ENCODE results near the gene CBLB.
"Not testable (repeated sequence)": the region's sequence is repeated elsewhere in the genome, so short reads cannot be mapped to it uniquely, and the experiment has no call there.

Gene CBLB

DNA sequence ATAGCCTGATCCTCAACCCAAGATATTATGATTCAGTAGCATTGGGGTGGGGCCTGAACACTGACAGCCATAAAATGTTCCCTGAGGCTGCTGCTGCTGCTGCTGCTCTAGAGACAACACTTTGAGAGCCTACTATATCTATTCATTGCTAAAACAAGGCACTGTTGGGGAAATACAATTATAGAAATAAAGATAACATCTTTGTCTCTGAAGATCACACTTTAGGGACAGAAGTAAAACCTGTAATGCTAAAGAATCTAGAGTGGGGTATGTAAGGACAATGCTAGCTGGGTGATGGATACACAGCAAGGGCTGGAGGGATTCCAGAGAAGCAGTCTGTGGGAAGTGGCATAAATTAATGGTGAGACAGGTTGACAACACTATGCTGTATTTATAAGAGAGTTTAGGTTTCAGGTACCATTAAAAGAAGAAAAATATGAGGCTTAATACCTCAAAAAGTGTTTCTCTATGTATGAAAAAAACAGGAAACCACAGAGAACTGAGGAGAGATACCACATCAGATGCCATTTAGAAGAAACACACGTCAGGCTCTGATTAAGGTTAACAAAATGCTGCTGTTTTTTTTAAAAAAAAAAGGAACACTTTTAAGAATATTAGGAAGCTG lies 115.9 kb downstream of the CBLB start:
- peak; percentile 25 for DNase-seq (ENCODE audit: low spot score)

DNA sequence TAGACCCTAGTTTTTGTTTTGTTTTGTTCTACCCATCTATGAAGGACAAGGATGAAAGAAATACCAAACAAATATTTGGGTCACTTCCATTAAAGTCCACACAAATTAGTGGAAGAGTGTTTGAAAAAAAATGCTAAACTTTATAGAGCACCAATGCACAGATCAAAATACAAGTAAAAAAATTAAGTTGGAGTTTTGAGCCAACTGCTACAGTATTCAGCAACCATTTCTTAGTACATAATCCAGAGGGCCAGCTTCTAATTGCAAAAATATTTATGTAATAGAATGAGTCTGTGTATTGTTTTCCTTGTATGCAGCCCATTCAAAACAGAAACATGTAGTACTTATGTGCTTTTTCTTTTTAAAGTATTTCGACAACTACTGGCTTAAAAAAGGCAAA lies 121.1 kb downstream of the CBLB start:
- no peak for DNase-seq (ENCODE audit: low spot score)

DNA sequence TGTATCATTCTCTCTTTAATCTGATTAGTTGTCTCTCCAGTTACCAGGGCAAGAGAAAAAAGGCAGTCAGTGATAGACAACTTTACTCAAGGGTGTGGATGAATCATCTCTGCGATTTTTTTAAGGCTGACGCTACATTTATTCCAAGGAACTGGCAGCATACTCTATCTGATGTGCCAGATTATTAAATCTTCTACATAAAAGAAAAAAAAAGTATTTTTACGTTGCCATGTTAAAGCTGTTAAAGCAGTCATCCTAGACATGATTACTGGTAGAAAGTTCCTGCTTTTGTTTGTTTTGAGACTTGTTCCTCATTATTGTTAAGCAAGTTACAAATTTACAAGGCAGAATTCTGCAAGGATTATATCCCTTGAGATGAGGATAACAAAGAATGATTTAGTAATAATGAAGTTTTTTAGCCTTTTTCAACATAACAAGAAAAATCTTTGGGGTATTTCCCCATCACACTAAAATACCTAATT lies 121.7 kb downstream of the CBLB start:
- DNase-seq (ENCODE audit: low spot score) = peak; percentile 51

DNA sequence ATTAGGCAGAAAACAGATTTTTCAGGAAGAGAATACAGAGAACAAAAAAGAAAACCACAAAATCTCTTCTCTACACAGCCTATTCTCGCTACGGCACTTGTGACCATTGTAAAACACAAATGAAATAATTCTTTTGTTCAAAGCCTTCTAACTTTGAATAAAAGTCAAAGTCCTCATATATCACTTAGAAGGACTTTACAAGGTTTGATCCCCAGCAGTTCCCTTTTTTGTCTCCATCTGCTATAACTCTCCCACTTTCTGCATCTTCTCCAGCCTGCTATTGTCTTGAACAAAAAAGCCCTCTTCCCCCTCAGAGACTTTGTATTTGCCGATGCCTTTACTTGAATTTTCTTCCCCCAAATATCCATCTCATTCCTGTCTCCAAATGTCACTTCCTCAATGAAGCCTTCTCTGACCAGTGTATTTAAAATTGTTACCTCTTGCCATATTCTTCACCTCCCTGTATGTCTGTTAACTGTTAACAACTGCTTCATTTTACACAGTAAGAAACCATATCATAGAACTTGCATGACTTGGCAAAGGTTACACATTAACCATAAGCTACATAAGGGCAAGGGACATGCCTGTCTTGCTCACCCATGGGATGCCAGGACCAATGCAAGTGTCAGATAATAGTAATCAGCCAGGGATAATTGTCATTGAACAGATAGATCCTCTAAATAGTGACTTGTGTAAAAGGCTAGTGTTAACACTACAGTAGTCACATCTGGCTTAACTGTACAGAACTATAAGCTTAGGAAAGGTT lies 122.4 kb downstream of the CBLB start:
- no peak for DNase-seq (ENCODE audit: low spot score)

DNA sequence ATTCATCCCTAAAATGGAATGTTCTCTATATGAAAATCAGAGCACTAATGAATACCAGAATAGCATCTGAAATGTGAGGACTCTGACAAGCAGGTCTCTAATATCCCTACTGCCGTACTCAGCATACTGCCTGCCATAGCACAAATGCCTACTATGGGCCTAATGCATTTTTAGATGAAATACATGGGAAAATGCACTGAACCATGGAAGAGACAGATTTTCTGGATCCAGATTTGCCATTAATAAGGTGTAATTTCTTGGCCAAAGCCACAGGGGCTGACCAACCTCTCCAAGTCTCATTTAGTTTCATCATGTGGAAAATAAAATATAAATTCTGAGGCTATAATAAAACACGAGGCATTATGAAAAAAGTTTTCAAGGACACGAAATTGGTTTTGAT lies 123.8 kb downstream of the CBLB start:
- DNase-seq (ENCODE audit: low spot score) = no peak

DNA sequence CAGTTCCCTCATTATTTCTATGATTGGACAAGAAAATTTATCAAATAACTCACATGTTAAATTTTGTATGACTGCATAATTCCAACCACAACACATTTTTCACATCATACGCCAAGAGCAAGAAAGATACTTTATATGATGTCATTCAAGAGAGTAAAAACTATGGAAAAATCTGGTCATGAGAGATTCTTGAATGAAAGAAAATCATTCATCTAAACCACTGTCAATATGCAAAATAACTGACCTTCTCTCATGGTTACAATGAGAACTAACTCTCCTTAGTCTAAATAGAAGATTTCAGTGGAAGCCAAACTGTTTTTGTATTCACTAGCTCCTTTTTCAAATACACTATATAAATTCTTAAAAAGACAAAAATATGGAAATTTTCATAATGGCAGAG lies 124.6 kb downstream of the CBLB start:
- no peak for DNase-seq (ENCODE audit: low spot score)

DNA sequence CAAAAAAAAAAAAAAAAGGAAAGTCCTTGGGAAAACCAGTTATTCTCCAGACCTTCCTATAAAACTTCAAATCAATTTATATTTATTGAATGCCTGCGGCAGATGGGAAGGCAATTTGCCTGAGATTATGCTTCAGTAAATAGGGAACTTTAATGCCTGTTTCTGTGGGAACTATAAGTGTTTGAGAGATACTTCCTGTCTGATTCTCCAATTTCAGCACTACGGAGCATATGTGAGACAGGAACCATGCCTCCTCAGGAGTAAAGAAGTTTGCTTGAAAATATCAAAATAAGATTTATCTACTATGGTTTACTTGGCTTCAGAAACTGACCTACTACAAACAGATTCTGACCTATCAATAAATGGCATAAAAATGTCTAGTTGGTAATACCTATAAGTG lies 135.5 kb downstream of the CBLB start:
- no peak for DNase-seq (ENCODE audit: low spot score)

DNA sequence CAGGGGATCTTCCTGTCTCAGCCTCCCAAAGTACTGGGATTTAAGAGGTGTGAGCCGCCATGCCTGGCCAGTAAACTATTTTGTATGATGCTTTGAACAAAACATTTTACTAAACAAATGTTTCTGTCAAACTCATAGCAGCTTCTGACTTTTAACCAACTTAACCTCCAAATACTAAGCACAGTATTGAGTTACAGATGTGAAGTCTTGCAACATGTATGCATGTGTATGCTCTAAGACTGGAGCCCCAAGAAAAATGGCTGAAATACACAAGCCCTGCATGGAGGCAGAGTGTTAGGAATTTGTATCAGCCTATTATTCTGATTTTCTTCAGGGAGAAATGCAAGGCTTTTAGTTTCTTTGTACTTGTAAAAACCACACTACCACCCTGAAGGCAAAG lies 137.1 kb downstream of the CBLB start:
- no peak for DNase-seq (ENCODE audit: low spot score)

DNA sequence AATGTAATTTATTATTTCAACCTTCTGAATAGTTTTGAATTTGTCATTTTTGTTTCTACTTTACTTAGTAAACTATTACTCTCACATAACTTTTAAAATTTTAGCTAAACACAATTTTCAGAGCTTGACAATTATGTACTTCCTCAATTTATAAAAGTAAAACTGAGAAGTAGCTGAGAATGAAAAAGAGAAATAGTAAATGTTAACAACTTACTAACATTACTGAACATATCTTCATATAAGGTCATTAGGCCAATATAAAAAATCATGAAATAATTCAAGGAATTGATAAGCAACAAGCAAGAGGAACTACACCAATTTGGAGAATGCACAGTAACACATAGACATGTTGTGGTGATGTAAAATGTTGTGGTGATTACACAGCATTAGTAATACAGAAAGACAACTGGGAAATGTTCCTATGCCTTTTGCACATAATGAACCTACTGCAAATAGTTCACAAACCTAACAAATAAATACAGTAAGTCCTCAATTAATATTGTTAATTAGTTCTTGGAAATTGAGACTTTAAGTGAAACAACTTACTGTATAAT lies 137.9 kb downstream of the CBLB start:
- DNase-seq (ENCODE audit: low spot score) = no peak

DNA sequence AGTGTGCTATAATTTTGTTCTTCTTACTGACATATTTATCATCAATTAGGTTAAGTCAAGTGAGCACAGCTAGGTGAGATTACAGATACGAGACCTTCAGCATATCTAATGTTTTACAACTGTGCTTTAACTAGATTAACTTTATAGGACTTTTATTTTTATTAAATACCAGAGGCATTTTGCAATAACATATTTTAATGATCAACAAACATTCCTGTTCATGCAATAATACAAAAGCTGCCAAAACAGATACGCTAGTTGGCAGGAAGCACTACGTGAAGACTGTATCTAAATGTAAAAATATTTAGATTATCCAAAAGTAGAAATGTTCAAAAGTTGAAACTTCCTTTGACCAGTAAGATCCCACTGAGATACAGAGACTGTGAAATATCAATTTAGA lies 139.1 kb downstream of the CBLB start:
- no peak for DNase-seq (ENCODE audit: low spot score)

DNA sequence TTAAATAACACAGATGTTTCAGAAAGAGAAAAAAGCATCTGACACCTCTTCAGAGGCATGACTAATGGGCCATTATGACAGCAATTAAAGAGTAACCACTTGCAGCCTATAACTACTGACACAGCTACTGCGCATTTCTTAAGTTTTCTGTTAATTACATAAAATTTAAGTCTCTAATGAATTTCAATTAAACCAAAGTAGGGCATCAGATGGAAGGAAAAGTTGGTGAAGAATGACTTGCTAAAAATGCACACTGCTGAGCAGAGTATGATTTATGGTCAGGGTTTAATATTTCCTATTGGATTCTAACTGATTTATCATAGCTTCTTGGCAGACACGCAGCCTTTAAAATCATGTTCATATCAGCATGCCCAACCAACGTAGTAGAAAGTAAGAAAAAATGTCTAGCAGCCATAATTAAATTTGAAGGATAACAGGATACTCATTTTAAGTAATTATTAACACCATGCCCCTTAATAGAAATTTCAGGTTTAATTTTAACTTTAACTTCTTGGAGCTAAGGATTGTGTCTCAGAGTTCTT lies 140.0 kb downstream of the CBLB start:
- no peak for DNase-seq (ENCODE audit: low spot score)

DNA sequence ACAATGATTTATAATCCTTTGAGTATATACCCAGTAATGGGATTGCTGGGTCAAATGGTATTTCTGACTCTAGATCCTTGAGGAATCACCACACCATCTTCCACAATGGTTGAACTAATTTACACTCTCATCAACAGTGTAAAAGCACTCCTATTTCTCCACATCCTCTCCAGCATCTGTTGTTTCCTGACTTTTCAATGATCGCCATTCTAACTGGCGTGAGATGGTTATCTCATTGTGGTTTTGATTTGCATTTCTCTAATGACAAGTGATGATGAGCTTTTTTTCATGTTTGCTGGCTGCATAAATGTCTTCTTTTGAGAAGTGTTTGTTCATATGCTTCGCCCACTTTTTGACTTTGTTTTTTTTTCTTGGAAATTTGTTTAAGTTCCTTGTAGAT lies 141.8 kb downstream of the CBLB start:
- not testable (repeated sequence) for DNase-seq (ENCODE audit: low spot score)

DNA sequence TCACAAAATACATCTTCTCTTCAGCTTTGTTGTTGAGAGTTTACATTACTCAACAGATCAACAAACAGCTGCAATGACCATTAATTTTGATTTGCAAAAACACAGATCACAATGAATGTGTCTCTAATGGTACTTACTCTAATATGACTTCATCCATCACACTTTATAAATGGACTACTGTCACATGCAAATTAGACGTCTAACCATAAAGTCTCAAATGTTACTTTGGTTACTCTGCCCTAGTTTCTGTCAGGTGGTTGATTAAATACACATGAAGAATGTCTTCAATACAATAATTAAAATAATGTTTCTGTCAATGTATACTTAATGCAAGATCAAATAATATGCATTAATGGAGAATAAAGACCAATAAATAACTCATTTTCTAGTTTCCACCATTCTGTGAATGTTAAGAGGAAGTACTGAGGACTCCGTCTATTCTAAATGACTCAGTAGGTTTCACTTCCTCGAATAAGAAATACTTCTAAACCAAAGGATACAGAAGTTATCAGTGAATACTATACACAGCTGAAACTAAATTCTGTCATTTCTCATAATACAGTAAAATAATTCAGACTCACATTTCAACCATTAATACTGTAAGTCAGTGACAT lies 145.8 kb downstream of the CBLB start:
- DNase-seq (ENCODE audit: low spot score) = no peak

DNA sequence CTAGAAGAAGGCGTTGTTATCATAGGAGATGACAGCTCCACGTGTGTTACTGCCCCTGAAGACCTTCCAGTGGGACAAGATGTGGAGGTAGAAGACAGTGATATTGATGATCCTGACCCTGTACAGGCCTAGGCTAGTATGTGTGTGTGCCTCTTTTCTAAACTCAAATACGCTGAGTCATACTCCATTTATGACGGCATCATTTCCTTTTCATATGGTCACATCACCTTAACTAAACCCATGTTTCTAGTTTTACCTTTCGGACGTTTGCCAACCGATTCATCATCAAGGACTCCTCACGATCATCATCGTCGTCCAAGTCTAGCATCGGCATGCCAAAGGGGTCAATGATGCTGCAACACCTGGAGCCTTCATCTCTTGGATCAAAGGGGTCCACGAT lies 149.0 kb downstream of the CBLB start:
- DNase-seq (ENCODE audit: low spot score) = no peak

DNA sequence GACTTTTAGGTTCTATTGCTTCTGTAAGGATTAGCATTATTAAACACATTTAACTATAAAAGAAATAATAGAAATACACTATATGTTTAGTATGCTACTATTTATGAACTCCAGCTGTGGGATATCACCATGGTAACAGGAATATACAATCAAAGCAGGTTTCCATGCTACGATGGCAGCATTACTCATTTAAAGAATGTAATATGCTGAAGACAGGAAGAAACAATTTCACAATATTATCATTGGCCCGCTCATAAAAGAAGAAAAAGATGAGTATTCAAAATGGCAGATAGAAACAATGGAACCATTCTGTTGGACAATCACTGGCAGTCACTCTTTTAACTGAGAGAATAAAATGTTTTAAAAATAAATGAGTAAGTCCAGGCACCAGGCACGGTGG lies 153.4 kb downstream of the CBLB start:
- peak; percentile 20 for DNase-seq (ENCODE audit: low spot score)

DNA sequence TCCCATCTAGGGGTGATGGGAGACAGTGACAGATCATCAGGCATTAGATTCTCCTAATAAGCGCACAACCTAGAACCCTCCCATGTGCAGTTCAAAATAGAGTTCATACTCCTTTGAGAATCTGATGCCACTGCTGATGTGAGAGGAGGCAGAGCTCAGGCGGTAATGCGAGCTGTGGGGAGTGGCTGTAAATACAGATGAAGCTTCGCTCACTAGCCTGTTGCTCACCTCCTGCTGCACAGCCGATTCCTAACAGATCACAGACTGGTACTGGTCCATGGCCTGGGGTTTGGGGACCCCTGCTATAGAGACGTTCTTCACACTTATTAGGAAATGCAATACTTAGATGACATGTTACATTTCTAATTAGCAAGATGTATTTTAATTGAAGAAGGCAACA lies 154.4 kb downstream of the CBLB start:
- DNase-seq (ENCODE audit: low spot score) = no peak

DNA sequence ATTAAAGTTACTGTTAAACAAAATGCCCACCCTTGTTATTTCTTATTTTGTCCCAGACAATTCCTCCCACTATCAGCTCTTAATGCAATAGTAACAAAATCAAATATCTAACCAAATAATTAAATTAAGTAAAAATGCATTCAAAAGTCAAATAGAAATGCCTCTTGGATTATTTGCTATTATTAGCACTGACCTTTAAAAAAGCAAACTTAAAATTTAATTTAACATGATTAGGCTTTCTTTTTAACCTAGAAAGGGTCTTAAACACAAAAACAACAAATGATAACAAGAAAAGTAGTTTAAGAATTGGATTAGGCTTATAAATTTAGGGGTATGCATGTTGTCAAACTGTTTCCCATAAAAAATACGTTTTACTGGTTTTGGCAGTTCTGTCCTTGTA lies 159.8 kb downstream of the CBLB start:
- no peak for DNase-seq (ENCODE audit: low spot score)

DNA sequence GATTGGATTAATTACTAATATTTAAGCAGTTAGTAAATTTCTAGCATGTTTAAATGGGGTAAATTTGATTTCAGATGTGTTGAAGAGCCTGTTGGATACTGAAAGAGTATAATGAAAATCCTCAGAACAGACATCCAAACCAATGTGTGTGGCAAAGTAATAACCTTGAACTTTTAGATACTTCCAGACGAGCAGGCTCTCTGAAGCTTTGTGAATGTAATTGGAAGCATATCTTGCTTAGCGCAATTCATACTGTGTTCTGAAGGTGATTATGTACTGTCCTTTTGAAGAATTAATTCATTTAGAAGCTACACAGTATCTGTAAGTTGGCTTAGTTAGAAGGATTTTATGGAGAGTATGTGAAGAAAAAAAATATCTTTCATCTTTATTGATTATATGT lies 161.8 kb downstream of the CBLB start:
- no peak for DNase-seq (ENCODE audit: low spot score)

DNA sequence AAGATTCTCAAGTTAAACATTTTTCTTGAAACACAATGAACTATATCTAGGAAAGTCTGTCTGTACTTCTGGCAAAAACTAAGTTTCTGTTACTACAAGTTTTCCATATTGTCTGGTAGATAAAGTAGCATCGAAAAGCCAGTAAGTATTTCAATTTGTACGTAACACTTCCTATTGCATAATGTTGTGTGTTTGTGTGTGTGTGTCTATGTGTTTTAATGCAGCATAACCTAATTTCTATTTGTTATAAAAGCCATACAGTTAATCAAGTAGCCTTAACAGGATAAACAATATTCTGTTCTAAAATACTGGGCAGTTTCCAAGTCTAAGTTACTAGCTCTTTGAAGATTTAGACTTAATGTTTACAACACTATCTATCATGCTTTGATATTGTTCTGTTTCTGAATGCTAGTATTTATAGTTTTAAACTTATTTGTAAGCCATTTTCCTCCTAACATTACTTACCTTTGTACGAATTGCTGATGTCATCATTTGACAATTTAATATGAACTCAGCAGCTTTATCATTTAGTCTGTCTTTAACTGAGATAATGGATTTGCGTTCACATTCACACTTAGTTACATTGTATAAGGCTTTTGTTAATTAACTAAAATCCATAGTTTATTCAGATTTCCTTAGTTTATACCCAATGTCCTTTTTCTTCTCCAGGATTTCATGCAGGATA lies 163.9 kb downstream of the CBLB start:
- no peak for DNase-seq (ENCODE audit: low spot score)

DNA sequence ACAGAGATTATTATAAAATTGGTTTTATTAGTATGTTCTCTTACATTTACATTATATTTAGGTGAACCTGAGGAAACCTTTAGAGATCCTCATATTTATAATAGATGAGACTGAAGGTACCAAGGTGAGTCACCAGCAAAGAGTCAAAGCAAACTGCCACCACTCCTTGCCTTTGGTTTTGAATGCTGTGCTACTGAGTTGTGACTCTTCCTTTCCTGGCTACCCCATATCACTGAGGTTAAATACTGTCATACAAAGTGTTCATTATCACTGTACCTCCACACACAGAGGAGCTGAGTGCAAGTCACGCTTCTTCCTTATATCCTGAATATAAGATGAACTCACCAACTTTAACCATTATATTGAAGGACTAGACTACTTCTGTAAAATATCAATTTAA lies 168.2 kb downstream of the CBLB start:
- DNase-seq (ENCODE audit: low spot score) = peak; percentile 6

DNA sequence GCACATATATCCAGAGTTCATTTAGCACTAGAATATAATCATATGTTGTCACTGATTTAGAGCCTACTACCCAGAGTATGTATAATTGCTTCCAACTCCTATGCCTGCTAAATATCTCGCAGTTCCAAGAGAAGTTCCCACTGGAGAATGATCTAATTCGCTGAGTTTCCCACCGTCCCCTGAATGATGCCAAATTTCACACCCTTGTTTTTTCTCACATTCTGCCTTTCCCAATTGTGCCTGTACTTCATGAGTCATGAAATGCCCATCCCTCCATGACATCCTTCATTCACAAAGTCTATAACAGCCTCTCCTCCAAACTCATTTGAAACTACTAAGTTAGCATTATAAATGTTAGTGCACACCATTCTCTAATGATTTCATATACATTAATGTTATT lies 177.2 kb downstream of the CBLB start:
- DNase-seq (ENCODE audit: low spot score) = peak; percentile 21

DNA sequence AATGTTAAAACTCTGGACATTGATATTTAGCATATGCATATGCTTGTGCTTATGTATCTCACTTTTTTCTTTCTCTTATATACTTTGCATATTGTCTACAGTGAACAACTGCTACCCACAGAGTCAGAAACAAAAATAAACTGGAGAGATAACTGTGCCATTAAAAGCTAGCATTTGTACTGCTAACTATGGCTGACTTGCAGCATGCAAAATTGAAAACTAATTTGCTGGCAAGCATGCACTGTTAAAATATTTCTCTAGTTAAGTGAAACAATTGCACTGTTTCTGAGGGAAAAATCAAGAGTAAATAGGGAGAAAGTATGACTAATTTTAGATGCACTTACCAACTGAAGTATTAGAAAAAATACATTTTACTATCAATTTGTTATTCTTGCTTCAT lies 177.8 kb downstream of the CBLB start:
- no peak for DNase-seq (ENCODE audit: low spot score)

Data from AG20443 (cell line).